Measurements from ENCODE around the gene TFB2M.
A peak's percentile ranks its signal among the peaks of the same experiment; 100 is the strongest.
"Not testable (repeated sequence)": the region's sequence is repeated elsewhere in the genome, so short reads cannot be mapped to it uniquely, and the experiment has no call there.

Gene TFB2M

GRCh38 chr1:246566813-246567645 is 968 bp upstream of the TFB2M start:
- 0 out of 2 replicates have a peak, but pooled peaks have one; percentile 12 for TF ChIP-seq CTCF (IDR thresholded peaks at IDR 0.05; ENCODE audit: control insufficient read depth, extremely low read depth, insufficient read depth)
- DNase-seq (ENCODE audit: low read depth): no peak
- H3K4me3 ChIP-seq (ENCODE audit: low read depth, low read length): peak overlapping the region; percentile 64

GRCh38 chr1:246565751-246566127 is 322 bp downstream of the TFB2M start:
- H3K4me3 ChIP-seq (ENCODE audit: low read depth, low read length): peak overlapping the region; percentile 64
- DNase-seq (ENCODE audit: low read depth): peak; percentile 58
- TF ChIP-seq CTCF (IDR thresholded peaks at IDR 0.05; ENCODE audit: control insufficient read depth, extremely low read depth, insufficient read depth): no peak

GRCh38 chr1:246564839-246565750 is 966 bp downstream of the TFB2M start:
- DNase-seq (ENCODE audit: low read depth): no peak
- no peak for TF ChIP-seq CTCF (IDR thresholded peaks at IDR 0.05; ENCODE audit: control insufficient read depth, extremely low read depth, insufficient read depth)
- H3K4me3 ChIP-seq (ENCODE audit: low read depth, low read length): peak overlapping the region; percentile 64

GRCh38 chr1:246560833-246561232 is 5.2 kb downstream of the TFB2M start:
- H3K4me3 ChIP-seq (ENCODE audit: low read depth, low read length); DNase-seq (ENCODE audit: low read depth): not testable (repeated sequence)

GRCh38 chr1:246559310-246559709 is 6.8 kb downstream of the TFB2M start:
- no peak overlapping the region for H3K4me3 ChIP-seq (ENCODE audit: low read depth, low read length)
- TF ChIP-seq CTCF (IDR thresholded peaks at IDR 0.05; ENCODE audit: control insufficient read depth, extremely low read depth, insufficient read depth): no peak
- DNase-seq (ENCODE audit: low read depth): no peak

GRCh38 chr1:246558041-246558440 is 8.0 kb downstream of the TFB2M start:
- H3K4me3 ChIP-seq (ENCODE audit: low read depth, low read length): no peak overlapping the region
- TF ChIP-seq CTCF (IDR thresholded peaks at IDR 0.05; ENCODE audit: control insufficient read depth, extremely low read depth, insufficient read depth): no peak
- DNase-seq (ENCODE audit: low read depth): no peak

- DNase-seq (ENCODE audit: low read depth): no peak
- TF ChIP-seq CTCF (IDR thresholded peaks at IDR 0.05; ENCODE audit: control insufficient read depth, extremely low read depth, insufficient read depth): no peak
- H3K4me3 ChIP-seq (ENCODE audit: low read depth, low read length): no peak overlapping the region
Observed at GRCh38 chr1:246554201-246554600, 11.9 kb downstream of the TFB2M start.
